HG03571 (cell line): ENCODE results near the gene TTC29.
"Not testable (repeated sequence)": the region's sequence is repeated elsewhere in the genome, so short reads cannot be mapped to it uniquely, and the experiment has no call there.

Experiments
- ATAC-seq: cut with Tn5 transposase; IDR thresholded peaks from one replicate; pipeline ENCODE4 v1.9.1; 2021; ENCODE audit not compliant: unreplicated experiment

Gene TTC29

GRCh38 chr4:146723519-146723918 lies 222.1 kb downstream of the TTC29 start:
- ATAC-seq = not testable (repeated sequence)

- no peak for ATAC-seq
Observed at GRCh38 chr4:146709956-146710355, 235.7 kb downstream of the TTC29 start.

GRCh38 chr4:146699910-146700309 lies 245.8 kb downstream of the TTC29 start:
- no peak for ATAC-seq

- ATAC-seq = no peak
Observed at GRCh38 chr4:146674829-146675570, 270.7 kb downstream of the TTC29 start.

- ATAC-seq = not testable (repeated sequence)
Observed at GRCh38 chr4:146663968-146664311, 281.7 kb downstream of the TTC29 start.

- no peak for ATAC-seq
Observed at GRCh38 chr4:146661367-146661766, 284.3 kb downstream of the TTC29 start.
